ENCODE data around the gene PLEKHG3. TPM values are rescaled to one million over a fixed set of nuclear protein-coding genes. Genes with fewer than 3 reads are reported as not detected.
A peak's percentile ranks its signal among the peaks of the same experiment; 100 is the strongest.

PLEKHG3 gene
- total and polyA plus RNA-seq, 2 of the 13 experiments (the other 11 are each of a cell fraction or from before 2014, with no cell fraction given), result 7.1 to 9.8 TPM

DNA sequence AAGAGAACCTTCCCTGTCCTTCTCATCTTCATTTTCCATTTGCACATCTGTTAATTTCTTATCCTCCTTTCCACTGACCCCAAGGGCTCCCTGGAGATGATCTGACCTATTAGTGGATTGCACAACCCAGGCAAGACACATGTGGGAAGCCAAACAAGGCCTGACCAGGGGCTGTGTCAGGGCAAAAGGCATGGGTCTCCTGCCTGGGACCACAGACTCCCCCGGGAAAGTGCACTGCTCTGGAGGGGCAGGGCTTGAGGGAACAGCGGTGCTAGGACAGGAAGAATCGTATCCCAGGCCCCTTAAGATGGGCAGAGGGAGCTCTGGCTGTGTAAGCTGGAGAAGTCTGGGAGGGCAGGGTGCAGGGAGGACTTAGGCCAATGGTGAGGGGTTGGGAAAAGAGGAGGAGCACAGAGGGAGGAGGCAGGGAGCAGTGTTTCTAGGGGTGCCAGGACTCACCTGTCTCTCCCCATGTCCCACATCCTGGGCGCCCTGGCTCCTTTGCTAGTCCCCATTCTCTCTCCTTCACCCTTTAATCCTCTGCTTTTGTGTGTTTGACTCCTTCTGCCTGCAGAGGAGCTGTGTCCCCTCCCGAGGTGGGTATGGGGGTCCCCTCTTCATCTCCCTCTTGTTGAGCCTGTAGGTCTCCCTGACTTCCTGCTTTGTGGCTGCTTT, 25.3 kb downstream of the PLEKHG3 start:
- Histone ChIP-seq H3K4me2 (ENCODE audit: low read depth, low read length) (no peak overlapping the region), H3K9ac (ENCODE audit: insufficient read depth, low read depth, low read length) (no peak overlapping the region), H3K27ac (ENCODE audit: extremely low read length, insufficient read depth, low read length) (no peak overlapping the region), H4K20me1 (ENCODE audit: insufficient read depth, low read length) (no peaks in the 10 kb centered on the region), H2AFZ (ENCODE audit: low read length) (no peak overlapping the region), H3K79me2 (ENCODE audit: insufficient read depth, low read length) (no peaks in the 10 kb centered on the region), H3K27me3 (ENCODE audit: control insufficient read depth in 1 of 2, insufficient read depth in 2 of 2, low read length in 2 of 2) (no peaks in the 10 kb centered on the region), H3K4me1 (ENCODE audit: insufficient read depth, low read length) (peaks cover 24% of the 10 kb centered on the region), H3K9me3 (ENCODE audit: low read length) (no peaks in the 10 kb centered on the region), H3K36me3 (replicated peaks in 1 of 2; ENCODE audit: control insufficient read depth in 1 of 2, insufficient read depth in 2 of 2, low read length in 2 of 2) (peaks cover 10 to 14% of the 10 kb centered on the region in 2 experiments; a peak in 3 of 5 replicates), H3K4me3 (replicated peaks in 1 of 3; ENCODE audit: insufficient read depth in 1 of 3, low read depth in 2 of 3, low read length in 3 of 3) (no peak overlapping the region)
- DNase-seq (ENCODE audit: low spot score) (no peak), ATAC-seq (no peak), FAIRE-seq (no peak)
- BruUV-seq (replicated peaks), result no TSS peak
- in situ Hi-C loops (cut with HindIII; ENCODE audit: extremely low pct_ligation_motif_present, low pct_unique_long_range_greater_than_20kb) (no loop called here), intact Hi-C loops (cut with micrococcal nuclease; ENCODE audit: unreplicated experiment) (no loop called here)
- CTCF ChIA-PET (ENCODE audit: low intra/inter-chr PET ratio, low total read pairs), result no interaction called here
- TF ChIP-seq CEBPB (IDR thresholded peaks at IDR 0.05; ENCODE audit: borderline replicate concordance, low read depth, low read length), result peak; percentile 56
- no peak for TF ChIP-seq RNF2 (conservative IDR thresholded peaks at IDR 0.05; ENCODE audit: low read depth)
- POLR2A ChIA-PET, result no interaction called here
- WGBS (ENCODE audit: low lambda C conversion rate), result 77% methylated on average over 5 of the region's 5 CpGs

GRCh38 chr14:64730061-64730440, 25.8 kb downstream of the PLEKHG3 start:
- no peak overlapping the region for H3K4me3 ChIP-seq (replicated peaks in 1 of 3; ENCODE audit: insufficient read depth in 1 of 3, low read depth in 2 of 3, low read length in 3 of 3)
- BruUV-seq (replicated peaks), result no TSS peak
- TF ChIP-seq ZNF451 (CRISPR knock-in tag; IDR thresholded peaks at IDR 0.05) (no peak), ZZZ3 (CRISPR knock-in tag; IDR thresholded peaks at IDR 0.05; ENCODE audit: borderline replicate concordance) (no peak), AFF4 (CRISPR knock-in tag; IDR thresholded peaks at IDR 0.05) (no peak), NR2F6 (IDR thresholded peaks at IDR 0.05) (no peak), NR2F6 (CRISPR knock-in tag; IDR thresholded peaks at IDR 0.05) (no peak)
- intact Hi-C loops (cut with micrococcal nuclease; ENCODE audit: unreplicated experiment) (no loop called here), in situ Hi-C loops (cut with HindIII; ENCODE audit: extremely low pct_ligation_motif_present, low pct_unique_long_range_greater_than_20kb) (no loop called here)
- no peaks in the 10 kb centered on the region for H4K20me1 ChIP-seq (ENCODE audit: insufficient read depth, low read length)
- H3K9me3 ChIP-seq (ENCODE audit: low read length), result no peaks in the 10 kb centered on the region
- no peak for ATAC-seq
- peaks cover 19% of the 10 kb centered on the region for H3K4me1 ChIP-seq (ENCODE audit: insufficient read depth, low read length)
- H3K79me2 ChIP-seq (ENCODE audit: insufficient read depth, low read length), result no peaks in the 10 kb centered on the region
- H3K27ac ChIP-seq (ENCODE audit: extremely low read length, insufficient read depth, low read length), result no peak overlapping the region
- no peak overlapping the region for H3K9ac ChIP-seq (ENCODE audit: insufficient read depth, low read depth, low read length)
- no CpG with 5 or more reads among the region's 1 CpG for WGBS (ENCODE audit: low lambda C conversion rate)
- peaks cover 10 to 14% of the 10 kb centered on the region in 2 experiments; a peak in 3 of 5 replicates for H3K36me3 ChIP-seq (replicated peaks in 1 of 2; ENCODE audit: control insufficient read depth in 1 of 2, insufficient read depth in 2 of 2, low read length in 2 of 2)
- H3K27me3 ChIP-seq (ENCODE audit: control insufficient read depth in 1 of 2, insufficient read depth in 2 of 2, low read length in 2 of 2), result no peaks in the 10 kb centered on the region
- no peak for FAIRE-seq
- no peak overlapping the region for H3K4me2 ChIP-seq (ENCODE audit: low read depth, low read length)
- DNase-seq (ENCODE audit: low spot score), result no peak
- no peak overlapping the region for H2AFZ ChIP-seq (ENCODE audit: low read length)
- ChIA-PET CTCF (ENCODE audit: low intra/inter-chr PET ratio, low total read pairs) (no interaction called here), POLR2A (no interaction called here)
